A172 (cell line): ENCODE data around the gene MCMBP. TPM values are rescaled to one million over a fixed set of nuclear protein-coding genes. Genes with fewer than 3 reads are reported as not detected.
A peak's percentile ranks its signal among the peaks of the same experiment; 100 is the strongest.
"Not testable (repeated sequence)": the region's sequence is repeated elsewhere in the genome, so short reads cannot be mapped to it uniquely, and the experiment has no call there.

Experiments
- DNase-seq: peaks from one replicate; pipeline ENCODE4 v3.0.0-alpha.2; 2015; ENCODE audit warnings: low spot score
- total RNA-seq: library from RNA; depleted of rRNA; stranded (reverse); fragments of >200 nt; shearing (Covaris generic); gene quantifications from 2 replicates; pipeline ENCODE4 v1.2.3, GENCODE V29; 2014; rRNA removed

MCMBP gene
- 107 and 125 TPM in 2 replicates for total RNA-seq

- DNase-seq, result no peak
These were observed at the start of gene MCMBP for GRCh38 chr10:119872610-119872859. TSS of gene MCMBP (minus strand) at chr10:119872843. CDS start at chr10:119872584, 259 bp downstream.

- no peak for DNase-seq
These were observed 47.2 kb upstream of the MCMBP start for GRCh38 chr10:119919826-119920225.

GRCh38 chr10:119919271-119919670, 46.6 kb upstream of the MCMBP start:
- DNase-seq, result no peak

GRCh38 chr10:119917777-119918176, 45.1 kb upstream of the MCMBP start:
- DNase-seq, result no peak

- DNase-seq, result no peak
These were observed 38.0 kb upstream of the MCMBP start for GRCh38 chr10:119910689-119911088.

- DNase-seq, result no peak
These were observed 35.5 kb upstream of the MCMBP start for GRCh38 chr10:119908166-119908565.

- not testable (repeated sequence) for DNase-seq
These were observed 35.1 kb upstream of the MCMBP start for GRCh38 chr10:119907695-119908094.

- no peak for DNase-seq
These were observed 31.5 kb upstream of the MCMBP start for GRCh38 chr10:119903946-119904666.

- DNase-seq, result no peak
These were observed 25.9 kb upstream of the MCMBP start for GRCh38 chr10:119898577-119898976.

GRCh38 chr10:119896937-119897770, 24.5 kb upstream of the MCMBP start:
- DNase-seq, result no peak

GRCh38 chr10:119896061-119896655, 23.5 kb upstream of the MCMBP start:
- no peak for DNase-seq

- DNase-seq, result no peak
These were observed 21.3 kb upstream of the MCMBP start for GRCh38 chr10:119893845-119894427.

GRCh38 chr10:119893074-119893473, 20.4 kb upstream of the MCMBP start:
- DNase-seq, result no peak

- DNase-seq, result peak; percentile 95
These were observed 19.8 kb upstream of the MCMBP start, which contains the start of gene SEC23IP for GRCh38 chr10:119892188-119893065. TSS of gene SEC23IP (plus strand) at chr10:119892730. CDS start at chr10:119892783, 53 bp downstream.

- not testable (repeated sequence) for DNase-seq
These were observed 19.2 kb upstream of the MCMBP start for GRCh38 chr10:119891849-119892187.

GRCh38 chr10:119890307-119890706, 17.7 kb upstream of the MCMBP start:
- DNase-seq, result not testable (repeated sequence)

- DNase-seq, result not testable (repeated sequence)
These were observed 16.6 kb upstream of the MCMBP start for GRCh38 chr10:119889201-119889600.

- DNase-seq, result not testable (repeated sequence)
These were observed 16.1 kb upstream of the MCMBP start for GRCh38 chr10:119888715-119889114.

- not testable (repeated sequence) for DNase-seq
These were observed 13.4 kb upstream of the MCMBP start for GRCh38 chr10:119886070-119886469.

GRCh38 chr10:119883901-119884611, 11.4 kb upstream of the MCMBP start:
- not testable (repeated sequence) for DNase-seq

GRCh38 chr10:119878524-119878923, 5.9 kb upstream of the MCMBP start:
- DNase-seq, result no peak
